A673 (cell line): ENCODE data around the gene IL20RA. TPM values are rescaled to one million over a fixed set of nuclear protein-coding genes. Genes with fewer than 3 reads are reported as not detected.

ENCODE experiments used
- BruUV-seq: library from RNA; stranded (reverse); fragments of 400-500 nt; replicated peaks from 2 replicates; lab custom pipeline; 2021; lab: Mats Ljungman, UMichigan
- CTCF ChIA-PET: fragments of 300-600 bp; sonication (Branson Sonifier 250); formaldehyde crosslinking; loops from one replicate; lab custom pipeline; 2022; ENCODE audit warnings: antibody characterized with exemption; lab: Charles Lee
- POLR2A ChIA-PET: fragments of 300-600 bp; sonication (Branson Sonifier 250); formaldehyde crosslinking; loops from one replicate; lab custom pipeline; 2022; ENCODE audit warnings: antibody characterized with exemption; ENCODE audit not compliant: low non-redundant PET; lab: Charles Lee
- DNase-seq: peaks from one replicate; pipeline ENCODE4 v3.0.0-alpha.2; 2015; ENCODE audit warnings: low spot score
- H3K27ac ChIP-seq: fragments of 200-600 bp; sonication (generic); 2 replicates; pipeline ENCODE4 v1.5.1; 2016; ENCODE audit warnings: mixed run types, low read depth, mild to moderate bottlenecking, mixed read lengths, antibody characterized with exemption, low read length; ENCODE audit not compliant: poor library complexity, severe bottlenecking
- H3K27me3 ChIP-seq: fragments of 200-600 bp; sonication (generic); replicated peaks from 2 replicates; pipeline ENCODE4 v1.6.1; 2017; ENCODE audit warnings: mixed run types, low read depth, mild to moderate bottlenecking, mixed read lengths, antibody characterized with exemption, low read length; ENCODE audit not compliant: insufficient read depth, poor library complexity
- H3K36me3 ChIP-seq: fragments of 200-600 bp; sonication (generic); 2 replicates; pipeline ENCODE4 v1.6.1; 2016; ENCODE audit warnings: mixed run types, mild to moderate bottlenecking, mixed read lengths, antibody characterized with exemption, low read length; ENCODE audit not compliant: insufficient read depth, poor library complexity, severe bottlenecking
- H3K4me1 ChIP-seq: fragments of 200-600 bp; sonication (generic); 2 replicates; pipeline ENCODE4 v1.6.1; 2017; ENCODE audit warnings: mixed run types, mild to moderate bottlenecking, mixed read lengths, antibody characterized with exemption, low read length; ENCODE audit not compliant: insufficient read depth, poor library complexity, severe bottlenecking
- H3K4me3 ChIP-seq: fragments of 200-600 bp; sonication (generic); 2 replicates; pipeline ENCODE4 v1.5.1; 2016; ENCODE audit warnings: low read depth, mixed run types, mild to moderate bottlenecking, mixed read lengths, low read length; ENCODE audit not compliant: poor library complexity, severe bottlenecking
- H3K9me3 ChIP-seq: fragments of 200-600 bp; sonication (generic); 2 replicates; pipeline ENCODE4 v1.6.1; 2016; ENCODE audit warnings: mixed run types, low read depth, mild to moderate bottlenecking, mixed read lengths, antibody characterized with exemption, low read length; ENCODE audit not compliant: poor library complexity, severe bottlenecking
- EZH2 ChIP-seq: fragments of 200-600 bp; sonication (generic); IDR thresholded peaks from 2 replicates; pipeline ENCODE4 v1.6.1; 2017; ENCODE audit warnings: borderline replicate concordance, low read depth, mild to moderate bottlenecking, mixed read lengths, antibody characterized with exemption, low read length; ENCODE audit not compliant: poor library complexity, severe bottlenecking
- intact Hi-C: fragments of 100-400 bp; cut with micrococcal nuclease; formaldehyde crosslinking; loops from one replicate; pipeline ENCODE4 v1.10.0; 2022; ENCODE audit not compliant: unreplicated experiment
- total RNA-seq: library from RNA; stranded (reverse); gene quantifications from 2 replicates; pipeline ENCODE4 v1.2.3, GENCODE V29; 2021
- TF ChIP-seq, protein P1 (sequence below): fragments of 300-800, 200-600 bp; sonication (generic); conservative IDR thresholded peaks from 2 replicates; pipeline ENCODE4 v1.5.1; 2017; ENCODE audit warnings: low read depth, mild to moderate bottlenecking, antibody characterized with exemption, low read length, moderate library complexity, mixed read lengths

IL20RA gene
- total RNA-seq, 1 experiment from 2014 or later: not detected

DNA sequence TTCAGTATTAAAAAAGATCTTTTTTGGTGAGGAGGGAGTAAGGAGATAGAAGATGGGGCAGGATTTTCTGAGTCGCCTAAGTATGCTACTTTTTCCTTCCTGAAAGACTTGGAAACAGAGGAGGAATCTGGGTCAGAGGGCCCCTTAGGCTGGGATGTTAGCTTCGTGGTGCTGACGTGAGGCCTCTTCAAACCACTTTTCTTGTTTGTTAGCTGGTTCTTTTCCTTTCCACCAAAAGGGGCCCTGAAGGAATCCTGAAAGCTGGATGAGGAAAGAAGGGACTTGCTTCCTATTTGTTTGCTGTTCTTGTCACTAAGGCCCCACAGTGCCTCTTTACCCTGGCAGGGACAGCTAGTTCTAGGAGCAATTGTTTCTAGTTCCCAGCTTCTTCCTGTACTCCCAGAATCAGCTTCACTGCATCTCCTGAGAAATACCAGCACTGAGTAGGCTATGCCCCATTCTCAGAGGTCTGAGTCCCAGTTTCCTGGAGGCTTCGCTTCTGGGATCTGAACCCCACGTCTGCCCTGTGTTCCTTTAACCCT, 2.2 kb upstream of the IL20RA start:
- Histone ChIP-seq H3K9me3 (no peaks in the 10 kb centered on the region), H3K36me3 (no peaks in the 10 kb centered on the region), H3K4me1 (no peaks in the 10 kb centered on the region), H3K4me3 (no peak overlapping the region), H3K27ac (no peak overlapping the region), H3K27me3 (peaks cover 54% of the 10 kb centered on the region)
- CTCF ChIA-PET: no interaction called here
- POLR2A ChIA-PET: no interaction called here
- no TSS peak for BruUV-seq
- TF ChIP-seq, protein P1, sequence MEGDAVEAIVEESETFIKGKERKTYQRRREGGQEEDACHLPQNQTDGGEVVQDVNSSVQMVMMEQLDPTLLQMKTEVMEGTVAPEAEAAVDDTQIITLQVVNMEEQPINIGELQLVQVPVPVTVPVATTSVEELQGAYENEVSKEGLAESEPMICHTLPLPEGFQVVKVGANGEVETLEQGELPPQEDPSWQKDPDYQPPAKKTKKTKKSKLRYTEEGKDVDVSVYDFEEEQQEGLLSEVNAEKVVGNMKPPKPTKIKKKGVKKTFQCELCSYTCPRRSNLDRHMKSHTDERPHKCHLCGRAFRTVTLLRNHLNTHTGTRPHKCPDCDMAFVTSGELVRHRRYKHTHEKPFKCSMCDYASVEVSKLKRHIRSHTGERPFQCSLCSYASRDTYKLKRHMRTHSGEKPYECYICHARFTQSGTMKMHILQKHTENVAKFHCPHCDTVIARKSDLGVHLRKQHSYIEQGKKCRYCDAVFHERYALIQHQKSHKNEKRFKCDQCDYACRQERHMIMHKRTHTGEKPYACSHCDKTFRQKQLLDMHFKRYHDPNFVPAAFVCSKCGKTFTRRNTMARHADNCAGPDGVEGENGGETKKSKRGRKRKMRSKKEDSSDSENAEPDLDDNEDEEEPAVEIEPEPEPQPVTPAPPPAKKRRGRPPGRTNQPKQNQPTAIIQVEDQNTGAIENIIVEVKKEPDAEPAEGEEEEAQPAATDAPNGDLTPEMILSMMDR: no peak
- no peak for TF ChIP-seq EZH2
- intact Hi-C loops: no loop called here
- DNase-seq: no peak

GRCh38 chr6:137045222-137045789, 541 bp upstream of the IL20RA start:
- ChIA-PET CTCF (no interaction called here), POLR2A (no interaction called here)
- Histone ChIP-seq H3K9me3 (no peaks in the 10 kb centered on the region), H3K4me1 (no peaks in the 10 kb centered on the region), H3K4me3 (no peak overlapping the region), H3K36me3 (no peaks in the 10 kb centered on the region), H3K27me3 (peaks cover 59% of the 10 kb centered on the region), H3K27ac (no peak overlapping the region)
- BruUV-seq: no TSS peak
- TF ChIP-seq EZH2: no peak
- TF ChIP-seq, protein P1: no peak
- intact Hi-C loops: no loop called here
- no peak for DNase-seq

DNA sequence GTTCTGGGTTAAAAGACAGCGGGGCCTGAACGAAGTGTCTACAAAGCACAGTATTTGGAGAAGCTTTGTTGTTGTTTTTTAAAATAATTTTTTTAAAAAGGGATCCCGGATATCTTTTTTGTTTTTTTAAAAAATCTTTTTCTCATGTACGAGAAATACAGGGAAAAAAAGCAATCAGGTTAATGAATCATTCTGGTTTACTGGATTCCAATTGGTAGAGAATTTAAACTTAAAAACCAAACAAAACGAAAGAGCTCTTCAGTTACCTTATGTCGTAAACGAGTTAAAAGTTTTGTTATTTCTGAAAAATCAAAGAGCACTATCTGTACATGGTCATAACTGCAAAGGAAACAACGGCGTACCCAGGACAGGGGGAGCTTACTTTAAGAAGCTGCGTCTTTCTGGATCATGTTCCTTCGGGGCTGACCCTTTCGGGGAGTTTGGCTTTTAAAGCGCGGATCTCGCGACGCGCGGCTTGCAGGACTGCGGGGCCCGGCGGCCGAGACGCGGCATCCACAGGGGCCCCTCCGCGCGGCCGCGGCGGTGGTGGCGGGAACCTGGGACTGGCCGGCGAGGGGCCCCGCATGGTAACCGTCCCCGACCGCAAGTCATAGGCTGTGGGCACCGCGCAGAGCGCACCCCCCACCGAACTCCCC, 927 bp downstream of the IL20RA start:
- peak; percentile 82 for TF ChIP-seq EZH2
- TF ChIP-seq, protein P1: no peak
- POLR2A ChIA-PET: interaction anchor here (0.7 to 0.8 kb wide), 2 partner anchors 14 to 887 kb away, joined by 3 read pairs; no protein-coding TSS in a partner anchor

More for the DNA sequence above, 927 bp downstream of the IL20RA start:
- DNase-seq: peak; percentile 44
- BruUV-seq: no TSS peak
- H3K27me3 ChIP-seq: peaks cover 57% of the 10 kb centered on the region
- CTCF ChIA-PET: no interaction called here
- H3K36me3 ChIP-seq: no peaks in the 10 kb centered on the region
- H3K4me3 ChIP-seq: peak overlapping the region; percentile 53
- intact Hi-C loops: no loop called here
- no peak overlapping the region for H3K27ac ChIP-seq
- H3K4me1 ChIP-seq: no peaks in the 10 kb centered on the region
- no peaks in the 10 kb centered on the region for H3K9me3 ChIP-seq
